ENCODE measurements around the gene LHFPL6. TPM values are rescaled to one million over a fixed set of nuclear protein-coding genes. Genes with fewer than 3 reads are reported as not detected.
A peak's percentile ranks its signal among the peaks of the same experiment; 100 is the strongest.

Gene LHFPL6
- total RNA-seq, 1 experiment from 2014 or later, result 3.1 TPM

DNA sequence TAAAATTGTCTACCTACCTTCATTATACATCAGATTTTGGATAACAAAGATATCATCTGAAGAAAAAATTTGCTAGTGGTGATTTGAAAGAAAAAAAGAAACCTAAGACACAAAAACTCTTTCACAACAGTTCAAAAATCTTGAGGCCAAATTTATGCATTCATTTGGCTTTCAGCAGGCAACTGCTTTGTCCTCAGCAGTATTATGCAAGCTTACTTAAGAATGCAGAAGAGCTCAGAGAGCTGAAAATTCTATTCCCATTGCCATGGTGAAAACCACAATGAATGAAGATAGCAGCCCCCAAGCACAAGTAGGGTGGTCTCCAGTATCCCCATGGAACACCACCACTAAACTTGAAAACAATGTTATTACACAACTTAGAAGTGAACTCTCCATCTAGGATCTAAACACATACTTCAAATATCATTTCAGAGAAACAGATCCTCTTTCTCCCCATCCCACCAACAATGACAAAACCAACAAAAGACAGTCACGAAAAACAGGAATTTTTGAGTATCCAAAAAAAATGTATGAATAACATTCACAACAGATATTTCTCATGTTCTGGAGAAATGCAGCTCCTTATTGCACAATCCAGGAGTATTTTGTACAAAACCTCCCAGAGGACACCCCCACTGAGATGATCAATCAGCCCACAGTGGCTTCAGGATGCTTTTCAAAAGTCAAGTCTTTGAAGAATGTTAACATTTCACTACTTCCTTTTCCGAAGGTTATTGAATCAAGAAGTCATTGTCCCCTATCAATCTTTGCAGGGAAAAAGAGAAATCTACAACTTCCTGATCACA is 192.7 kb downstream of the LHFPL6 start:
- DNase-seq (ENCODE audit: low read depth), result no peak
- in situ Hi-C loops (cut with HindIII; ENCODE audit: low pct_unique_long_range_greater_than_20kb, low sequenced_read_pairs), result no loop called here

DNA sequence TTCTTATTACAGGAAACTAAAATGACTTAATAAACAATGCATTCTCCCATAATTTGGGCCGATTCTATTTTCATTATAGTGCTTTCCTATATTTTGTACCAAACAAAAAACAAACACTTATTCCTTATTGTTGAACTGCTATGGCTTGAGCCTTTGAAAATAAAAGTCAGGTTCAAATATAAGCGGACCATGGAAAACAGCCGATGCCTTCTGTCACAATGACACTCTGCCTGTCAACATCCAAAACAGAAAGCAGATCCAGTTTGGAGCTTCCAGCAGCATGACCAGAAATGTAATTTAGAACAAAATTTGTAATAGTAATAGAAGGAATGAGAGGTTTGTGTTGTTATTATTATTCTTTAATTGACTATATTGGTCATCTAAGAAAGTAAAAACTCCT is 194.5 kb downstream of the LHFPL6 start:
- in situ Hi-C loops (cut with HindIII; ENCODE audit: low pct_unique_long_range_greater_than_20kb, low sequenced_read_pairs), result no loop called here
- DNase-seq (ENCODE audit: low read depth), result no peak

DNA sequence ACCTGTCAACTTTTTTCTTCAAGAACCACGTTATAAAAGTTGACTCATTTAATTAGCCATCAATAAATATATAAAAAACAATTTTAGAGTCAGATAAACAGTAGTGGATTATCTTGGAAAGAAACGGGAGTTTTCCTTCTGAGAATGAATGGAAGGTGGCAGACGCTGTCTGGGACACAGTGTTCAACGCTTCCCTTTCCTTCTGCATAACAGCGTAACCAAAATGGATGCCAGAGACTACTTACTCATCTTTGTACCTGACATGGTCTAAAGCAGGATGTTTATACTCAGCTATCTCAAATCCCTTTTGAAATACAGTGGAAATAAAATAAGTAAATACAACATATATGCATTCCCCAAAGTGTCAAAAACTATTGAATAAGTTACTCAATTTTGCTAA is 195.2 kb downstream of the LHFPL6 start:
- in situ Hi-C loops (cut with HindIII; ENCODE audit: low pct_unique_long_range_greater_than_20kb, low sequenced_read_pairs), result no loop called here
- DNase-seq (ENCODE audit: low read depth), result no peak

DNA sequence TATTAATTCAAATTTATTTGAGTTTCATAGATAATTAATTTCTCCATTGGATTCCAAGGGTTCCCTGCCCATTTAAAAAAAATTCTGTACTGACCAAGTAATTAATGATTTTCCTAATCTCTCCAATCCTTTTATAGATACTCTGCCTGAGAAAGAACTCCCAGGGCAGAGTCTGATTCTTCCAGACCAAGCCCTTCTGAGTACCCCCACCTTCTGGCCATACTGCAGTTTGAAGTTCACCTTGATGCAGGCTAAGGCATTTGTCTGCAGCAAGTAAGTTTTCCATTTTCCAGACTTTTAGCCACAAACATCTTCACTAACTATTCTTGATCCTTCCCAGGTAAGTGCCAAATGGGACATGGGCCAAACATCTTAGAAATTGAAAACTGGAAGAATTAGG is 195.9 kb downstream of the LHFPL6 start:
- DNase-seq (ENCODE audit: low read depth), result no peak
- in situ Hi-C loops (cut with HindIII; ENCODE audit: low pct_unique_long_range_greater_than_20kb, low sequenced_read_pairs), result no loop called here

DNA sequence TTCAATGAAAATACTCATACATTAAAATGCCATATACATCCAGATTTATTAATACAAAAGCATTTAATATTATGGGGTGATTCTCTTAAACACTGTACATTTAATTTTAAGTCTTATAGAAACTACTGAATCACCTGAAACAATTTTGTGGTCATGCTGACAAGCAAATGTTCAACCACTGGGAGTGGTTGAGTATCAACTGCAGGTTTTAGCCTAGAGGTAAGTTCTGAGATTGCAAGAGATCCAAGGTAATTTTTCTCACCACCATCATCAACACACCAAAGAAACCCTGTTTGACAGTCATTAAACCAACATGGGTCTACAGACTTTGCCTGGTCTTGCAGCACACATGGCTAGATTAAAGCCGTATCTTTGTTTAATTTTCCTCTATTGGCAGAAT is 196.3 kb downstream of the LHFPL6 start:
- in situ Hi-C loops (cut with HindIII; ENCODE audit: low pct_unique_long_range_greater_than_20kb, low sequenced_read_pairs), result no loop called here
- no peak for DNase-seq (ENCODE audit: low read depth)

DNA sequence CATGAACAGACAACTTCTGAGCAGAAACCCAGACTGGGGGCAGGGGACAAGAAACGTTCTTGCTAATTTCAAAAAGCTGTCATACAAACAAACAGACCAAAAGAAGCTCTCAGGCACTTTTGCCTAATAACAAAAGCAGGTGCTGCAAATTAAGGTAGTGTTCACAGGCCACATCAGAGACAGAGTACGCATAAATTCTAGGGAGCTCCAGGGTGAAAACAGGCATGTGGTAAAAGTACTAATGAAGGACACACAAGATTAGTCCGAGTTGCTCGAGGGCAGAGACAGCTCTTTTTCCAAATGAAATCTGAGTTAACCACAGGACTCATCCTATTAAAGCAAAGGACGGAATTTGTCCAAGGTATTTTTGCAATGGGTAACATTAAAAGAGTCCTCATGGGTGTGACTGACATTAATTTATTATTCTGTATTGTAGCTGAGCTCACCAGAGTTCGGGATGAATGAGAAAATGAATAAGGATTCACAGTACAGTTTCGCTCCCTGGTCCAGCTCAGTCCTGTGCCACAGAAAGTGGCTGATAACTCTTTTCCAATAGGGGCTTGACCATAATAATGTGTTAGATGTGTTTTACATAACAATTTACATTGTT is 197.3 kb downstream of the LHFPL6 start:
- in situ Hi-C loops (cut with HindIII; ENCODE audit: low pct_unique_long_range_greater_than_20kb, low sequenced_read_pairs), result no loop called here
- no peak for DNase-seq (ENCODE audit: low read depth)

DNA sequence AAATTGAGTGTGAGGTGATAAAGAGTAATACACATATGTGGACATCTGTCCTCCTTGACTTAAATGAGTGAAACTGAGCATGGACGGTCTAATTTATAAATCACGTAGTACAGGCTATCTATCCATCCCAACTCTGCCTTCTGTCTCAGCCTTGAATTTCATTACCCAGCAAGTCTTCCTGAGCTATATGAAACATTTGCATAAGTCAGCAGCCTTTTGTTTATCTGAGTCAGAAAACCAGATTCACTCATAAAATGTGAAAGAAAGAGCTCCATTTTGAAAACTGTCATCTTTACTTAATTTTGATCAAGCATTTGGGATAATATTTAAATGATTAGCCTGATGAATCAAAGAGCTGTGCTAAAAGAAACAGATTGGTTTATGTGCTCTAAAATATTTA is 197.9 kb downstream of the LHFPL6 start:
- DNase-seq (ENCODE audit: low read depth), result no peak
- in situ Hi-C loops (cut with HindIII; ENCODE audit: low pct_unique_long_range_greater_than_20kb, low sequenced_read_pairs), result no loop called here

DNA sequence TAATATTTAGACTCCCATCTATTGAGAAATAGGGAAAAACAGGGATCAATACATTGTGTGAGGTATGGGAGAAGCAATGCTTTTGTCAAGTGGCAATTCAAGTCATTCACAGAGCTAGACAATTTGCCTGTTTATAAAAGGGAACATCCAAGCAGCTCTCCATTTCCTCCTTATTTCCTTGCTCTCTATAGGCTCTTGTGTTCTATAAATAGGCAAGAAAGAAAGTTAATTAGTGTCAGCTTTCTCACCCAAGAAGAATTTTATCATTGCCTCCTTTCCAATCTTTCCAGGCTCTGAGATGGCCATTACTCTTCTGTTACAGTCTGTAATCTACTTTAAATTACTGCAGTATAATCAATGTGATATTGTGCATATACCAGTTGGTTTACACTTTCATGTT is 199.9 kb downstream of the LHFPL6 start:
- no peak for DNase-seq (ENCODE audit: low read depth)

DNA sequence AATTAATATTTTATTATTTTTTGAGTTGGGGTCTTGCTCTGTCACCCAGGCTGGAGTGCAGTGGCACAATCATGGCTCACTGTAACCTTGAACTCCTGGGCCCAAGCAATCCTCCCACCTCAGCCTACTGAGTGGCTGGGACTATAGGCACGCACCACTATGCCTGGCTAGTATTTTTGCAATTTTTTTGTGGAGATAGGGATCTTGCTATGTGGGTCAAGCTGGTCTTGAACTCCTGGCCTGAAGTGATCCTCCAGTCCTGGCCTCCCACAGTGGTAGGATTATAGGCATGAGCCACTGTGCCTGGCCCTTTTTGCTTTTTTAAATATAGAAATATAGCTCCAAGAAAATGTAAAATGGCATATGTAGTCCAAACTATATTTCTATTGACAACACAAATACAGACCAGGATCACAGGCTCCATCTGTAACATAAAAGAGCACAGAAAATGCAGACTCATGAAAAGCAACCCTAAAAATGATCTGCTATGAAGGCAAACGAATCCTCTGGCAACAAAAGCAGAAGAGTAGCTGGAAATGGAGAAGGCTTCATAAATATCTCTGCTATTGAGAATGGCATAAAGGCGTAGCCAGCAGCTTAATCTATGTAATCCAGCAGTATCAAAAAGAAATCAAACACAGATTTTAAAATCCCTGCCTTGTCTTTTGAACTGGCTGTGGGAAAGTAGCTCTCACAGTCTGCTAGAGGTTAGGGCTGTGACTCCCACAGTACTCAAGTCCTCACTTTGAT is 200.6 kb downstream of the LHFPL6 start:
- DNase-seq (ENCODE audit: low read depth), result no peak
- in situ Hi-C loops (cut with HindIII; ENCODE audit: low pct_unique_long_range_greater_than_20kb, low sequenced_read_pairs), result no loop called here

More for the DNA sequence above, 199.9 kb downstream of the LHFPL6 start:
- in situ Hi-C loops (cut with HindIII; ENCODE audit: low pct_unique_long_range_greater_than_20kb, low sequenced_read_pairs), result no loop called here

DNA sequence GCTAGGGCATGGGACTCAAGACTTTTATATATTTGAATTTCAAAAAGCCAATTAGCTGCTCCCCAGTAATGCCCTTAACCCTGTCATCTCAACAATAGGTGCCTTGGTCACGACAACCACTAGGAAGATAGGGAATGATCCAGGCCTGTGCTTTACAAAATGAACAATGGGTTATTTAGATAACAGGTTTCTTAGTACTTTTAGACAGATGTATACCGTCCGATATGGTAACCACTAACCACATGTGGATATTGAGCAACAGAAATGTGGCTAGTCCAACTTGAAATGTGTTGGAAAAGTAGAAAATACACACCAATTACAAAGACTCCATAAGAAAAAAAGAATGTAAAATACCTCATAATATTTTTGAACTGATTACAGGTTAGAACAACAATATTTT is 201.2 kb downstream of the LHFPL6 start:
- DNase-seq (ENCODE audit: low read depth), result no peak
- in situ Hi-C loops (cut with HindIII; ENCODE audit: low pct_unique_long_range_greater_than_20kb, low sequenced_read_pairs), result no loop called here

DNA sequence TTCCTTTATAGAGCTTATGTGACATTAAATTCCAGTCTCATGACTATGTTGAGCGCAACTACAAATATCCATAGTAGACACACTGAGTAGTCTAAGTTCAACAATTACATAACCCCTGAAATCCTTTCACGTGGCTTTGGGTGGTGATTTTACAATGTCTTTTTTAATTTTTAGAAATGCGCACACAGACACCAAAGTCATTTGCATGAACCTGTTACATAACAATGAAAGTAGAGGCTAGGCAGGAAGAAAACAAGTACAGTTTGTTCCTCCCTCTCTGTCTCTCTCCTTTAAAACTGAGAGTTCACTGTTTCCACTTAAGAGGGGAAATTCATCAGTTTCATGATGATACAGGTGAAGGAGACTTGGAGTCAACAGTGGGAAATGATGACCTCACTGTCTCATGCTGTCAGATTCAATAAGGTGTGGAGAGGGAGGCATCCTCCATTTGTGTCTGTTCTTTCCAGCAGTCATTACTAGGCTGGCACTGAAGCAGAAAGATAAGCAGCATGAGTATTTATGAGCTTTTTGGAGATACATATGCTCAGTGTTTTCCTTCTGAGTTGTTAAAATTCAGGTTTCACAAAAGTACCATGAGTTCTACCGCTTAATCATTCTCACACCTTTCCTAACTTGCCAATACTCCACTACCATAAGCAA is 201.8 kb downstream of the LHFPL6 start:
- peak; percentile 16 for DNase-seq (ENCODE audit: low read depth)
- in situ Hi-C loops (cut with HindIII; ENCODE audit: low pct_unique_long_range_greater_than_20kb, low sequenced_read_pairs), result no loop called here

DNA sequence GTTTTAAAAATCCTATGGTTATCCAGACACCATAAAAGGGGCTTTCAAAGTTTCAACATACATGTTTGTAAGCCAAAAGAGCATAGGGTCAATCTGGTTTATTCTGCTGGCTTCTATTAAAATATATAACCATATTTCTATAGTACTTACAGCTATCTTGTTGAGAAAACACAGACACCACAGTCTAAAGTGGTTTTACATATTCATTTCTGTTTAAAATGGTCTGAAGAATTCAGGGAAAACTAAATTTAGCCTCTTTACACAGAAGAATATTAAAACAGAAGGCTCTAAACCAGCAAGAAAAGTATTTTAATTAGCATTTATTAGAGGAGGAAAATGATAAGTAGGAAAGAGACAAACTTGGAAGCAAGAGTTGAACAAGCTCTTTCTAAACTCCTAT is 203.9 kb downstream of the LHFPL6 start:
- no peak for DNase-seq (ENCODE audit: low read depth)
- in situ Hi-C loops (cut with HindIII; ENCODE audit: low pct_unique_long_range_greater_than_20kb, low sequenced_read_pairs), result no loop called here

DNA sequence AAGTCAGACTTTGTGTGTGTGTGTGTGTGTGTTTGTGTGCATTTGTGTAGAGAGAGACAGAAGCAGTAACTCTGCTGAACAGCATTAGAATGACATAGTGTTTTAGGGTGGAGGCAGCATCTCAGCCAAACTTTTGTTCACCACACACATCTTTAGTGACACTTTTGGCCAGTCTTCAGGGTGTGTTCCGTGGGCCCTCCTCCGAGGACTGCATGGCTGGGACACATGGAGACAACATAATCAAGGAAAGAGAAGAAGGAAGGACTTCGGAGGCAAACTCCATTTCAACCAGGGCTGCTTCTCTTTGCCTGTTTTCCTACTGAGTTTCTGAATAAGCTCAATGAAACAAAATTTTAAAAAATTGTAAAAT is 205.1 kb downstream of the LHFPL6 start:
- in situ Hi-C loops (cut with HindIII; ENCODE audit: low pct_unique_long_range_greater_than_20kb, low sequenced_read_pairs), result no loop called here
- no peak for DNase-seq (ENCODE audit: low read depth)

DNA sequence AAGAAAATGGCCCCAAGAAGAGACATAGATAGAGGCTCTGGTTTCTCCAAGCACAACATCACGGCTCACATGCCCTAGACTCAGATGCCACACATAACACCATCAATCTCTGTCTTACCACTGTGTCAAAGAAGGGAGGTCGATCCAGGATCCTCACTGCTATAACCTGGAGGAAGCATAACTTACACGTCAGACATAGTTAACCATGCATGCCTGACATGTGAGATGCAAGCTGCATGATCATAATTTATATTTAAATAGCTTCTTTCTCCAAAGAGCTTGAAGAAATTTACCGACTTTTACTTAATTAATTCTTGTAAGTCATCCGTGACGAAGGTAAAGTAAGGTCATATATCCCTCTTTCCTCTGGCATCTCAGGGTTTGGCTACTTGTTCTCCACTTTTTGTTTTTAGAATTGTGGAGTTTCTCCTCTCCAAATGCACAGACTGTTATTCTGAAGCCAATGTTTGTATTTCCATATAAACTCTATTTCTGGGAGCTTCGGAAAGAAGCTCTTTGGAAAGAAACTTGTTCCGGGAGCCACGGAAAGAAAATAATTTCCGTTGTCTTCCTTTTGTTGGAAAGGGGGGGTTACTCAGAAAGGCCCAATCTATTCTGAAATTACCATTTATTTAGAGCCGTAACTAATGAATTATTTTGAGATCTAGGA is 205.6 kb downstream of the LHFPL6 start:
- DNase-seq (ENCODE audit: low read depth), result no peak
- in situ Hi-C loops (cut with HindIII; ENCODE audit: low pct_unique_long_range_greater_than_20kb, low sequenced_read_pairs), result no loop called here

DNA sequence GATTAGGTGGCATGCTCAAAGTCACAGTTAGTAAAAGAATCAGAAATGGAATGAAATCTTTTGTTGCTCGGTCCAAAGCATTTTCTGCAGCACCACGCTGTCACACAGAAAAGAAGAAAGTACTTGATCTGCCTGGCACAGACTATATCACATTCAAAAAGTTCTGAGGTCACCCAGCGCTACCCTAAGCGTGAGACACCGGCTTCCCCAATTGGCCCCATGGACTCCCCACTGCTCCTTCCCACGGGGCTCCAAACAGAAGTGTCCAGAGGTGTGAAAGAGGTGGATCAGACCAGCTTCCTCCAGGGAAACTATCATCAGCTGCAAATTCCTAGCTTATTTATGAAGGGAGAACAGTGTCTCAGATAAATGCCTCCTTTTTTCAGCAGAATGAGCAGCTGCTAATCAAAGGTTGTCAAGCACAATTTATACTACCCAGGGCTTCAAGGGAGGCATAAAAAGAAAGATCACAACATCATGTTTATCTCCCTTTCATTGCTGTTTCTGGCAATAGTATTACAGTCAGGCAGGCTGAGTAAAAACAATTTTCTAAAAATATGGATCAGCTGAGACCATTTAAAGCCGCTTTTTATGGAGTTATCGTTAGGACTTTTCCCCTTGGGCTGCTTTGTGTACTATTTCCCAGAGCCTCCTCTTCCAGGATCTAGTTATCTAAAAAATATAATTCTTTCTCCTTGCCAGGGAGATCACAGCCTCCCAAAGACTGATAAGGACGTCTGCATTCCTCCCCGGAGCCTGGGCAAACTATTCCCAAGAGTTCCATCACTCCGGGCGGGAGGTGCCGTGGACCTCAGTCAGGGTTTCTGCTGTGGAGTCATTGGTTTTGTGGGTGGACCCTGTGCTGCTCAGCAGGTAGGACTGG is 208.0 kb downstream of the LHFPL6 start:
- no peak for DNase-seq (ENCODE audit: low read depth)
- in situ Hi-C loops (cut with HindIII; ENCODE audit: low pct_unique_long_range_greater_than_20kb, low sequenced_read_pairs), result no loop called here

DNA sequence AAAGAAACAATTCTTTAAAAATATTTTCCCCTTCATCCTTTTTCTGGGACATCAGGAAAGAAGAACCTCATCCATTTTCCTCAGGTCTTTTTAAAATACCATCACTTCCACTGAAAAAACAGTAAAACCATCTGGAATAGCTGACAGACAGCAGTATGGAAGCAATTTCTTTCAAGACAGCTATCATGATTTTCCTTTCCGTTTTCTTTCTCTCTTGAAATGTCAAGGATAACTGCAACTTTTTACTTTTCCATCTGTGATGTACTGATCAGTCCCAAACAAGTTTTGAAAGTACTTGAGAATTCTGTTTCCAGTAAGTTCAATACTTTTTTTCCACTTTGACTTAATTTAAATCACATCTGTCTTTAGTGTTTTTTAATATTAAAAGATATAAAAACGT is 211.2 kb downstream of the LHFPL6 start:
- no peak for DNase-seq (ENCODE audit: low read depth)
- in situ Hi-C loops (cut with HindIII; ENCODE audit: low pct_unique_long_range_greater_than_20kb, low sequenced_read_pairs), result no loop called here

DNA sequence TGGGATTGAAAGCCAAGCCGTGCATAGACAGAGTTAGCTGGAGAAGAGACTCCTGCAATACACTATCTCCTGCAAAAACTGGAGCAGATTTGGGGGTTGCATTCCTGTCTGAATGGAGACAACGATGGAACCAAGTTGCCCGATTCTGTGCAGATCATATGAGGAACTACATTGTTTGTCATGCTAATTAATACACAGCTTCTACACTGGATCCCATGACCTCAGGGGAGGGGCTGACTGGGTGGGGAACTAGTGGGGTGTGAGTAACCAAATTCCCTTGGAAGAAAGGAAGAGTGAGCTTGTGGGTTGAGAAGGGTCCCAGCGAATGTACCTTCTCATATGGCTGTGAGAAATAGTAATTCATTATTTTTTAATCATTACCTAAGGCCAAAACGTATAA is 214.0 kb downstream of the LHFPL6 start:
- in situ Hi-C loops (cut with HindIII; ENCODE audit: low pct_unique_long_range_greater_than_20kb, low sequenced_read_pairs), result no loop called here
- no peak for DNase-seq (ENCODE audit: low read depth)
